Adrenal gland (tissue), 12 donors: ENCODE measurements around the gene SBF2. TPM values are rescaled to one million over a fixed set of nuclear protein-coding genes. Genes with fewer than 3 reads are reported as not detected.

Source experiments
- DNase-seq, 7 donors: peaks; one replicate each; pipeline ENCODE4 v3.0.0-alpha.2; 2019 to 2020
- H3K27ac ChIP-seq, 5 donors: fragments of 200-600 bp; sonication (generic) in 4 of 5; 1 replicate in 3 of 5; 2 replicates in 2 of 5; pipeline versions ENCODE4 v1.5.1 to v1.8.0; 2016 to 2020; ENCODE audit warnings: mild to moderate bottlenecking in 1 of 5
- H3K27me3 ChIP-seq: fragments of 200-600 bp; 2 replicates; pipeline ENCODE4 v1.8.0; 2021
- H3K36me3 ChIP-seq, 2 donors: fragments of 200-600 bp; replicated peaks in 1 of 2; 1 replicate in 1 of 2; 2 replicates in 1 of 2; pipeline versions ENCODE4 v1.5.1 to v1.8.0; 2018 to 2022
- H3K4me1 ChIP-seq, 2 donors: fragments of 200-600 bp; replicated peaks in 1 of 2; 1 replicate in 1 of 2; 2 replicates in 1 of 2; pipeline versions ENCODE4 v1.5.1 to v1.8.0; 2018 to 2021
- H3K4me3 ChIP-seq, 4 donors: fragments of 200-600 bp; sonication (generic) in 3 of 4; one replicate each; pipeline ENCODE4 v1.5.1; 2016 to 2018
- H3K9me3 ChIP-seq, 3 donors: fragments of 200-600 bp; sonication (generic) in 1 of 3; replicated peaks in 1 of 3; 1 replicate in 2 of 3; 2 replicates in 1 of 3; pipeline versions ENCODE4 v1.5.1 to v1.8.0; 2016 to 2021
- POLR2A ChIP-seq, 2 donors: fragments of 450-650 bp; IDR thresholded peaks; one replicate each; pipeline ENCODE4 v1.6.1; 2017; ENCODE audit warnings: antibody characterized with exemption in 2 of 2, mild to moderate bottlenecking in 2 of 2, moderate library complexity in 1 of 2
- WGBS, 4 donors: extraction: QIAGEN DNeasy Blood & Tissue Kit in 2 of 4; methylation state at CpG; one replicate each; pipeline versions ENCODE4 v1.1.5 to v1.1.7; 2013 to 2017; 5-methylcytosine and 5-hydroxymethylcytosine counted together
- intact Hi-C, 2 donors: fragments of 100-400 bp; cut with DNase I; formaldehyde crosslinking; loops; one replicate each; pipeline versions ENCODE4 v1.14.1 to v1.15.0; 2022 to 2023
- polyA plus RNA-seq, 3 donors: library from polyadenylated mRNA; stranded (reverse); fragments of 200-250 nt in 2 of 3; fragments of 350-450 nt in 1 of 3; fragmentation: Illumina TruSeq in 1 of 3; extraction: RNeasy Lipid Tissue Mini Kit (QIAGEN cat#74804) in 1 of 3; gene quantifications; one replicate each; pipeline ENCODE4 v1.2.3, GENCODE V29; 2013 to 2014
- total RNA-seq, 9 donors: library from RNA; depleted of rRNA in 4 of 9; stranded (reverse); fragments of >200 nt in 4 of 9; fragments of 120-200 nt in 1 of 9; fragmentation: NEBNext Ultra II Directional in 1 of 9; extraction: Animal tissue kit (Norgen Biotek cat#: 25700) in 1 of 9; gene quantifications; one replicate each; pipeline versions ENCODE4 v1.1.0 to v1.2.4, GENCODE V29; 2013 to 2023
- TF ChIP-seq, protein P1 (sequence below), 6 experiments: fragments of 450-650 bp in 4 of 6; fragments of 200-600 bp in 2 of 6; sonication (generic) in 1 of 6; IDR thresholded peaks; 1 replicate in 5 of 6; 2 replicates in 1 of 6; pipeline versions ENCODE4 v1.5.1 to v1.8.0; 2016 to 2021; ENCODE audit warnings: antibody characterized with exemption in 6 of 6, mild to moderate bottlenecking in 2 of 6, moderate library complexity in 1 of 6
- donor health status: healthy with polysubstance abuse.
- donor health status: Bipolar disorder and iron deficiency.
- donor health status: DM: yes; HTN: yes; CAD: no.
- donor health status: DM: no; HTN: no; CAD: no.
- donor health status: DM: no; HTN: no; CAD: no.
- donor health status: DM: yes; HTN: yes; CAD: no.

SBF2 gene
- total and polyA plus RNA-seq, 12 donors: 12.5 to 66.7 (median 38.0) TPM

DNA sequence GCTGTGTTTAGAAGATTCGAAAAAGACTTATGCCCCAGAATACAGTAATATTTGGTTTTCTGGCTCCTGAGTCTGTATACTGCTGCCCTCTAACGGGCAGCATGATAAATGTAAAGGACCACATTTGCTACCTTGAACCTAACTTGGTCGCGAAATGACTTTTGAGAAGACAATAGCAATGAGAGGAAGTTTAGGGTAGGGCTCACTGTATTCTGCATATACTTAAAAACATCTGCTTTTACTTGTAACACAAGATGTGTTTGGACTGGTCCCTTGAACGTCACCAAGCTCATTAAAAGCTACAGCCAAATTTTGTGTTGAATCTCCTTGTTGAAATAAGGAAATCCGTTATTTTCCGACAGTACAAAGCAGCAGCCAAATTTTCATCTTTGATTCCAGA lies 321.0 kb downstream of the SBF2 start:
- no peaks in the 10 kb centered on the region for H3K36me3 ChIP-seq
- intact Hi-C loops: loop anchor here (2.0 to 10.0 kb wide), 3 partner anchors 108 to 216 kb away; no protein-coding TSS in a partner anchor
- H3K4me3 ChIP-seq: no peak overlapping the region
- WGBS, 4 donors: 32 to 42% (median 37%) methylated on average over 7 of the region's 7 CpGs
- no peaks in the 10 kb centered on the region for H3K27me3 ChIP-seq
- H3K4me1 ChIP-seq: peaks cover 0 to 7% of the 10 kb centered on the region in 2 donors
- no peaks in the 10 kb centered on the region for H3K9me3 ChIP-seq
- TF ChIP-seq, protein P1, sequence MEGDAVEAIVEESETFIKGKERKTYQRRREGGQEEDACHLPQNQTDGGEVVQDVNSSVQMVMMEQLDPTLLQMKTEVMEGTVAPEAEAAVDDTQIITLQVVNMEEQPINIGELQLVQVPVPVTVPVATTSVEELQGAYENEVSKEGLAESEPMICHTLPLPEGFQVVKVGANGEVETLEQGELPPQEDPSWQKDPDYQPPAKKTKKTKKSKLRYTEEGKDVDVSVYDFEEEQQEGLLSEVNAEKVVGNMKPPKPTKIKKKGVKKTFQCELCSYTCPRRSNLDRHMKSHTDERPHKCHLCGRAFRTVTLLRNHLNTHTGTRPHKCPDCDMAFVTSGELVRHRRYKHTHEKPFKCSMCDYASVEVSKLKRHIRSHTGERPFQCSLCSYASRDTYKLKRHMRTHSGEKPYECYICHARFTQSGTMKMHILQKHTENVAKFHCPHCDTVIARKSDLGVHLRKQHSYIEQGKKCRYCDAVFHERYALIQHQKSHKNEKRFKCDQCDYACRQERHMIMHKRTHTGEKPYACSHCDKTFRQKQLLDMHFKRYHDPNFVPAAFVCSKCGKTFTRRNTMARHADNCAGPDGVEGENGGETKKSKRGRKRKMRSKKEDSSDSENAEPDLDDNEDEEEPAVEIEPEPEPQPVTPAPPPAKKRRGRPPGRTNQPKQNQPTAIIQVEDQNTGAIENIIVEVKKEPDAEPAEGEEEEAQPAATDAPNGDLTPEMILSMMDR (IDR thresholded peaks at IDR 0.05): peak; percentile 46 to 73 (median 62)
- no peak for TF ChIP-seq POLR2A (IDR thresholded peaks at IDR 0.05)
- peak in 3 of 7 donors; percentile 14 to 35 (median 28) for DNase-seq
- no peak overlapping the region for H3K27ac ChIP-seq

GRCh38 chr11:9971894-9972293 lies 322.1 kb downstream of the SBF2 start:
- DNase-seq: no peak
- H3K4me3 ChIP-seq: no peak overlapping the region
- no peak for TF ChIP-seq POLR2A (IDR thresholded peaks at IDR 0.05)
- TF ChIP-seq, protein P1 (IDR thresholded peaks at IDR 0.05): no peak
- H3K4me1 ChIP-seq: no peaks in the 10 kb centered on the region
- no peaks in the 10 kb centered on the region for H3K27me3 ChIP-seq
- no peaks in the 10 kb centered on the region for H3K36me3 ChIP-seq
- no peaks in the 10 kb centered on the region for H3K9me3 ChIP-seq
- no peak overlapping the region for H3K27ac ChIP-seq
- 86 to 94% (median 88%) methylated on average over 3 of the region's 3 CpGs for WGBS, 4 donors
- intact Hi-C loops: loop anchor here (2.0 to 10.0 kb wide), 3 partner anchors 107 to 215 kb away; no protein-coding TSS in a partner anchor

GRCh38 chr11:9969068-9969467 lies 325.0 kb downstream of the SBF2 start:
- Histone ChIP-seq H3K4me3 (no peak overlapping the region), H3K4me1 (no peaks in the 10 kb centered on the region), H3K27ac (no peak overlapping the region), H3K36me3 (no peaks in the 10 kb centered on the region), H3K9me3 (no peaks in the 10 kb centered on the region), H3K27me3 (no peaks in the 10 kb centered on the region)
- no peak for DNase-seq
- 86 to 96% (median 89%) methylated on average over 2 of the region's 2 CpGs for WGBS, 4 donors
- intact Hi-C loops: no loop called here
- TF ChIP-seq POLR2A (IDR thresholded peaks at IDR 0.05): no peak
- TF ChIP-seq, protein P1 (IDR thresholded peaks at IDR 0.05): no peak

DNA sequence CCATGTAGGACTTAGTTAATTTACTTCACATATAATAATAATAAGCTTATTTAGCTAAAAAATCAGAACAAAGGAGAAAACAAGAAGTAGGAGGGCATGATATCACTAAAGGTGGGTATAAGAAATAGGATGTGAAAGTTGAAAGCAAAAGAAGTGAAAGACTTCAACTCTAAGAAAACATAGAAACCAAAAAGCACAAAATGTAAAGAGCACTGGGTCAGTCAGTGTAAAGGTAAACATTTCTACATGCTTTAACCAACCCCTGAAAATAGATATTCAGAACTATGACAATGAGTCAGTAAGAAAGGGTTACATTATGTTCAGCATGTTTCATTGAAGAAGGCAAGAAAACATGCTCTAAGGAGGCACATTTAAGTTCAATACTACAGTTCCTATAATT lies 331.3 kb downstream of the SBF2 start:
- TF ChIP-seq POLR2A (IDR thresholded peaks at IDR 0.05): no peak
- TF ChIP-seq, protein P1 (IDR thresholded peaks at IDR 0.05): no peak
- intact Hi-C loops: no loop called here
- Histone ChIP-seq H3K9me3 (no peaks in the 10 kb centered on the region), H3K4me3 (no peak overlapping the region), H3K27me3 (no peaks in the 10 kb centered on the region), H3K36me3 (no peaks in the 10 kb centered on the region), H3K4me1 (no peaks in the 10 kb centered on the region), H3K27ac (no peak overlapping the region)
- no peak for DNase-seq
